Caco-2 (cell line): ENCODE data around the gene KCMF1. TPM values are rescaled to one million over a fixed set of nuclear protein-coding genes. Genes with fewer than 3 reads are reported as not detected.

Experiments
- BruUV-seq: library from RNA; stranded (reverse); fragments of 400-500 nt; replicated peaks from 2 replicates; lab custom pipeline; 2021; lab: Mats Ljungman, UMichigan
- CTCF ChIA-PET: fragments of 300-600 bp; sonication (Branson Sonifier 250); formaldehyde crosslinking; loops from one replicate; lab custom pipeline; 2022; ENCODE audit warnings: antibody characterized with exemption; lab: Charles Lee
- POLR2A ChIA-PET: fragments of 300-600 bp; sonication (Branson Sonifier 250); formaldehyde crosslinking; loops from one replicate; lab custom pipeline; 2022; ENCODE audit warnings: antibody characterized with exemption; lab: Charles Lee
- DNase-seq, 2 experiments: peaks; one replicate each; pipeline versions ENCODE4 v3.0.0 to v3.0.0-alpha.2; 2020 to 2022
- H3K27me3 ChIP-seq: replicated peaks from 2 replicates; pipeline ENCODE4 v1.6.0; 2011; ENCODE audit warnings: low read length; ENCODE audit not compliant: control insufficient read depth, insufficient read depth
- H3K36me3 ChIP-seq: 2 replicates; pipeline ENCODE4 v1.5.1; 2011; ENCODE audit warnings: low read length; ENCODE audit not compliant: control insufficient read depth, insufficient read depth
- H3K4me1 ChIP-seq: fragments of 250-450 bp; sonication (Bioruptor Pico); 2 replicates; pipeline ENCODE4 v1.5.1; 2020; ENCODE audit warnings: mild to moderate bottlenecking
- H3K4me3 ChIP-seq: 2 replicates; pipeline ENCODE4 v1.5.1; 2011; ENCODE audit warnings: low read depth, mild to moderate bottlenecking, control low read depth, low read length
- H3K9me3 ChIP-seq: fragments of 250-450 bp; sonication (Bioruptor Pico); 2 replicates; pipeline ENCODE4 v1.5.1; 2020; ENCODE audit warnings: mild to moderate bottlenecking, moderate library complexity
- H3K27ac Mint-ChIP-seq: one replicate; pipeline ENCODE4 v1.8.0; 2022; ENCODE audit warnings: mixed read lengths; ENCODE audit not compliant: unreplicated experiment
- H3K27me3 Mint-ChIP-seq: one replicate; pipeline ENCODE4 v1.8.0; 2022; ENCODE audit warnings: mixed read lengths; ENCODE audit not compliant: insufficient read depth, unreplicated experiment
- H3K36me3 Mint-ChIP-seq: one replicate; pipeline ENCODE4 v1.8.0; 2022; ENCODE audit warnings: mild to moderate bottlenecking, mixed read lengths; ENCODE audit not compliant: insufficient read depth, unreplicated experiment
- H3K4me1 Mint-ChIP-seq: one replicate; pipeline ENCODE4 v1.8.0; 2022; ENCODE audit warnings: low read depth, mixed read lengths; ENCODE audit not compliant: unreplicated experiment
- H3K4me3 Mint-ChIP-seq: one replicate; pipeline ENCODE4 v1.8.0; 2022; ENCODE audit warnings: mild to moderate bottlenecking, moderate library complexity, mixed read lengths; ENCODE audit not compliant: unreplicated experiment
- H3K9me3 Mint-ChIP-seq: one replicate; pipeline ENCODE4 v1.8.0; 2022; ENCODE audit warnings: mixed read lengths; ENCODE audit not compliant: unreplicated experiment
- intact Hi-C: fragments of 100-400 bp; cut with micrococcal nuclease; formaldehyde crosslinking; loops from one replicate; pipeline ENCODE4 v1.10.0; 2022; ENCODE audit not compliant: unreplicated experiment
- total RNA-seq: library from RNA; stranded (reverse); gene quantifications from 2 replicates; pipeline ENCODE4 v1.2.3, GENCODE V29; 2022
- TF ChIP-seq, protein P1 (sequence below), 2 experiments: fragments of 200-600 bp in 1 of 2; IDR thresholded peaks; 1 replicate in 1 of 2; 2 replicates in 1 of 2; pipeline versions ENCODE4 v1.5.1 to v1.8.0; 2011 to 2022; ENCODE audit warnings: antibody characterized with exemption in 1 of 2, control low read depth in 1 of 2, inconsistent platforms in 1 of 2, low read depth in 1 of 2, low read length in 1 of 2, mild to moderate bottlenecking in 1 of 2, moderate library complexity in 1 of 2; ENCODE audit not compliant: insufficient read depth in 1 of 2, severe bottlenecking in 1 of 2, unreplicated experiment in 1 of 2

Gene KCMF1
- total RNA-seq, 1 experiment from 2014 or later = 81.5 TPM

DNA sequence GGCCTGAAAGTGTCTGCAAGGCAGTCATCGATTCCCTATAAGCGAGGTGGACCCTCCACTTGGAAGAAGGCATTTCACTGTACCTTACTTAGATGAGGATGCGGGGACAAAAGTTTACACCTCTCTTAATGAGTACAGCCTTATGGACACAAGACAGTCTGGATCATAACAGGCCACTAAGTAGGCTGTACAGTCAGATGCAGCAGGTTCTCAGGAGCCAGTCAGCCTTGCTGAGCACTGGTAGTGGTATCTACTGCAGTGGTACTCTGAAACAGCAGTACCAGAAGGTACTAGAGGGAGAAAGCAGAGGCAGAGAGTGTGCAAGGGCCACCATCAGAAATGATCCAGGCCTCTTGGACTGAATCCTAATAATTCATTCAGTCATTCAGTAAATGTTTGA lies 77.6 kb downstream of the KCMF1 start:
- no peaks in the 10 kb centered on the region for H3K27me3 ChIP-seq
- no TSS peak for BruUV-seq
- no peaks in the 10 kb centered on the region for H3K9me3 Mint-ChIP-seq
- no peaks in the 10 kb centered on the region for H3K9me3 ChIP-seq
- H3K4me3 Mint-ChIP-seq = no peak overlapping the region
- ChIA-PET CTCF (no interaction called here), POLR2A (no interaction called here)
- H3K36me3 Mint-ChIP-seq = peaks cover 58% of the 10 kb centered on the region
- TF ChIP-seq, protein P1, sequence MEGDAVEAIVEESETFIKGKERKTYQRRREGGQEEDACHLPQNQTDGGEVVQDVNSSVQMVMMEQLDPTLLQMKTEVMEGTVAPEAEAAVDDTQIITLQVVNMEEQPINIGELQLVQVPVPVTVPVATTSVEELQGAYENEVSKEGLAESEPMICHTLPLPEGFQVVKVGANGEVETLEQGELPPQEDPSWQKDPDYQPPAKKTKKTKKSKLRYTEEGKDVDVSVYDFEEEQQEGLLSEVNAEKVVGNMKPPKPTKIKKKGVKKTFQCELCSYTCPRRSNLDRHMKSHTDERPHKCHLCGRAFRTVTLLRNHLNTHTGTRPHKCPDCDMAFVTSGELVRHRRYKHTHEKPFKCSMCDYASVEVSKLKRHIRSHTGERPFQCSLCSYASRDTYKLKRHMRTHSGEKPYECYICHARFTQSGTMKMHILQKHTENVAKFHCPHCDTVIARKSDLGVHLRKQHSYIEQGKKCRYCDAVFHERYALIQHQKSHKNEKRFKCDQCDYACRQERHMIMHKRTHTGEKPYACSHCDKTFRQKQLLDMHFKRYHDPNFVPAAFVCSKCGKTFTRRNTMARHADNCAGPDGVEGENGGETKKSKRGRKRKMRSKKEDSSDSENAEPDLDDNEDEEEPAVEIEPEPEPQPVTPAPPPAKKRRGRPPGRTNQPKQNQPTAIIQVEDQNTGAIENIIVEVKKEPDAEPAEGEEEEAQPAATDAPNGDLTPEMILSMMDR (IDR thresholded peaks at IDR 0.05; ENCODE audit: insufficient read depth in 1 of 2, low read depth in 1 of 2, low read length in 1 of 2, severe bottlenecking in 1 of 2, unreplicated experiment in 1 of 2) = no peak
- H3K36me3 ChIP-seq = peaks cover 2% of the 10 kb centered on the region; the same call in 1 of the 2 replicates
- DNase-seq = no peak
- no peak overlapping the region for H3K4me3 ChIP-seq
- H3K4me1 ChIP-seq = peaks cover 5% of the 10 kb centered on the region
- peaks cover 13% of the 10 kb centered on the region for H3K4me1 Mint-ChIP-seq
- no peak overlapping the region for H3K27ac Mint-ChIP-seq
- intact Hi-C loops = no loop called here
- no peaks in the 10 kb centered on the region for H3K27me3 Mint-ChIP-seq

DNA sequence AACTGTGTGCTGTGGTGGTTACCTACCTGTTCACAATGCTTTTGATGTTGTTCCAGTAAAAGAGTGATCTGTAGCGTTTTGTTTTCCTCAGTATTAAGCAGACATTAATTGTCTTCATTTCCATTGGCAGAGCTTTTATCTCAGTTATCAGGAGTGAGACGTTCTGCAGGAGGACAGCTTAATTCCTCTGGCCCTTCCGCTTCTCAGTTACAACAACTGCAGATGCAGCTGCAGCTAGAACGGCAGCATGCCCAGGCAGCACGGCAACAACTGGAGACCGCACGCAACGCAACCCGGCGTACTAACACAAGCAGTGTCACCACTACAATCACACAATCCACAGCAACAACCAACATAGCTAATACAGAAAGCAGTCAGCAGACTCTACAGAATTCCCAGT lies 78.3 kb downstream of the KCMF1 start:
- intact Hi-C loops = no loop called here
- no TSS peak for BruUV-seq
- Histone ChIP-seq H3K27me3 (no peaks in the 10 kb centered on the region), H3K4me3 (no peak overlapping the region), H3K36me3 (peaks cover 2% of the 10 kb centered on the region; the same call in 1 of the 2 replicates), H3K9me3 (no peaks in the 10 kb centered on the region), H3K4me1 (peaks cover 11% of the 10 kb centered on the region)
- Mint-ChIP-seq H3K4me3 (no peak overlapping the region), H3K27ac (no peak overlapping the region), H3K27me3 (no peaks in the 10 kb centered on the region), H3K4me1 (peaks cover 20% of the 10 kb centered on the region), H3K36me3 (peaks cover 59% of the 10 kb centered on the region), H3K9me3 (no peaks in the 10 kb centered on the region)
- POLR2A ChIA-PET = no interaction called here
- no peak for DNase-seq
- TF ChIP-seq, protein P1 (IDR thresholded peaks at IDR 0.05; ENCODE audit: insufficient read depth in 1 of 2, low read depth in 1 of 2, low read length in 1 of 2, severe bottlenecking in 1 of 2, unreplicated experiment in 1 of 2) = no peak
- CTCF ChIA-PET = interaction anchor here (0.8 kb wide), 1 partner anchor 38 kb away, joined by 3 read pairs; no protein-coding TSS in a partner anchor

DNA sequence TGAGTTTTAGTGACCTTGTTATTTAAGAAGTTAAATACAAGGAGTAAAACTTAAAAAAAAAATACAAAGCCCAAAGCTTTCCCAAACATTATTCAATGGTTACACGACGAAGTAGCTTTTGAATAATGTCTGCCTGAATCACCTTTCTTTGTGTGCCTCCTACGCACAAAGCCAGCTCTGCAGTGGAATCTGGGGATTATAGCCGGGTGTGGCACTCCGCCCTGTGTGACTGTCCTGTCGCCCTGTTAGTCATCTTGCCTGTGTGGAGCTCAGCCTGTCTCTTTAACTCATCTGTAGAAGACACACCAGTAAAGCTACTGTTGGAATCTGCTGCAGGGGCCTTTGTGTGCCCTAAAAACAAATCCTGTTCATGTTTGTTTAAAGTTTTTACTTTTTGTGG lies 82.8 kb downstream of the KCMF1 start:
- peaks cover 2% of the 10 kb centered on the region; the same call in 1 of the 2 replicates for H3K36me3 ChIP-seq
- H3K9me3 Mint-ChIP-seq = no peaks in the 10 kb centered on the region
- TF ChIP-seq, protein P1 (IDR thresholded peaks at IDR 0.05; ENCODE audit: insufficient read depth in 1 of 2, low read depth in 1 of 2, low read length in 1 of 2, severe bottlenecking in 1 of 2, unreplicated experiment in 1 of 2) = no peak

More for the DNA sequence above, 82.8 kb downstream of the KCMF1 start:
- H3K27ac Mint-ChIP-seq = peak overlapping the region; percentile 82
- no TSS peak for BruUV-seq
- H3K36me3 Mint-ChIP-seq = peaks cover 57% of the 10 kb centered on the region
- intact Hi-C loops = no loop called here
- Histone ChIP-seq H3K27me3 (no peaks in the 10 kb centered on the region), H3K9me3 (no peaks in the 10 kb centered on the region), H3K4me1 (peaks cover 13% of the 10 kb centered on the region), H3K4me3 (no peak overlapping the region)
- peaks cover 27% of the 10 kb centered on the region for H3K4me1 Mint-ChIP-seq
- ChIA-PET POLR2A (interaction anchor here (0.5 to 0.6 kb wide), 2 partner anchors 12 to 79 kb away, joined by 4 read pairs; no protein-coding TSS in a partner anchor), CTCF (interaction anchor here (0.7 to 1.6 kb wide), 6 partner anchors 9 to 247 kb away, joined by 3 to 7 read pairs (median 4); no protein-coding TSS in a partner anchor)
- peak; percentile 76 to 83 for DNase-seq
- no peaks in the 10 kb centered on the region for H3K27me3 Mint-ChIP-seq
- H3K4me3 Mint-ChIP-seq = peak overlapping the region; percentile 29
